Activated CD8-positive, alpha-beta T cell treated with anti-CD3 and anti-CD28 coated beads for 36 hours (primary cell): Measurements from ENCODE around the gene DDX27. TPM values are rescaled to one million over a fixed set of nuclear protein-coding genes. Genes with fewer than 3 reads are reported as not detected.

Experiments
- ATAC-seq: fragments of 200-7000 bp; cut with Tn5 transposase; one replicate; pipeline ENCODE4 v1.10.0; 2021; ENCODE audit warnings: mild to moderate bottlenecking, moderate library complexity
- CTCF ChIA-PET: fragments of 350-600 bp; sonication (Branson Sonifier 250); formaldehyde crosslinking; loops from one replicate; lab custom pipeline; 2021; ENCODE audit warnings: antibody characterized with exemption; lab: Charles Lee
- POLR2A ChIA-PET: fragments of 350-600 bp; sonication (Branson Sonifier 250); formaldehyde crosslinking; loops from one replicate; lab custom pipeline; 2021; ENCODE audit warnings: antibody characterized with exemption; lab: Charles Lee
- DNase-seq: peaks from one replicate; pipeline ENCODE4 v3.0.0-alpha.2; 2020
- H3K27ac Mint-ChIP-seq: one replicate; pipeline ENCODE4 v1.8.0; 2021; ENCODE audit warnings: mild to moderate bottlenecking, mixed read lengths
- H3K27me3 Mint-ChIP-seq: one replicate; pipeline ENCODE4 v1.8.0; 2021; ENCODE audit warnings: mixed read lengths
- H3K36me3 Mint-ChIP-seq: one replicate; pipeline ENCODE4 v1.8.0; 2021; ENCODE audit warnings: low read depth, mixed read lengths
- H3K4me1 Mint-ChIP-seq: one replicate; pipeline ENCODE4 v1.8.0; 2021; ENCODE audit warnings: low read depth, mixed read lengths
- H3K4me3 Mint-ChIP-seq: one replicate; pipeline ENCODE4 v1.8.0; 2021; ENCODE audit warnings: mild to moderate bottlenecking, moderate library complexity, mixed read lengths
- H3K9me3 Mint-ChIP-seq: one replicate; pipeline ENCODE4 v1.8.0; 2021; ENCODE audit warnings: mixed read lengths
- intact Hi-C: fragments of 100-400 bp; cut with micrococcal nuclease; formaldehyde crosslinking; loops from one replicate; pipeline ENCODE4 v1.10.0; 2022
- total RNA-seq, 2 experiments: library from RNA; stranded (reverse); gene quantifications; one replicate each; pipeline ENCODE4 v1.2.3, GENCODE V29; 2021
- TF ChIP-seq, protein P1 (sequence below): fragments of 200-600 bp; IDR thresholded peaks from one replicate; pipeline ENCODE4 v1.8.0; 2022; ENCODE audit warnings: antibody characterized with exemption, mild to moderate bottlenecking

Gene DDX27
- total RNA-seq, 2 experiments from 2014 or later: 45.2 to 45.9 TPM

DNA sequence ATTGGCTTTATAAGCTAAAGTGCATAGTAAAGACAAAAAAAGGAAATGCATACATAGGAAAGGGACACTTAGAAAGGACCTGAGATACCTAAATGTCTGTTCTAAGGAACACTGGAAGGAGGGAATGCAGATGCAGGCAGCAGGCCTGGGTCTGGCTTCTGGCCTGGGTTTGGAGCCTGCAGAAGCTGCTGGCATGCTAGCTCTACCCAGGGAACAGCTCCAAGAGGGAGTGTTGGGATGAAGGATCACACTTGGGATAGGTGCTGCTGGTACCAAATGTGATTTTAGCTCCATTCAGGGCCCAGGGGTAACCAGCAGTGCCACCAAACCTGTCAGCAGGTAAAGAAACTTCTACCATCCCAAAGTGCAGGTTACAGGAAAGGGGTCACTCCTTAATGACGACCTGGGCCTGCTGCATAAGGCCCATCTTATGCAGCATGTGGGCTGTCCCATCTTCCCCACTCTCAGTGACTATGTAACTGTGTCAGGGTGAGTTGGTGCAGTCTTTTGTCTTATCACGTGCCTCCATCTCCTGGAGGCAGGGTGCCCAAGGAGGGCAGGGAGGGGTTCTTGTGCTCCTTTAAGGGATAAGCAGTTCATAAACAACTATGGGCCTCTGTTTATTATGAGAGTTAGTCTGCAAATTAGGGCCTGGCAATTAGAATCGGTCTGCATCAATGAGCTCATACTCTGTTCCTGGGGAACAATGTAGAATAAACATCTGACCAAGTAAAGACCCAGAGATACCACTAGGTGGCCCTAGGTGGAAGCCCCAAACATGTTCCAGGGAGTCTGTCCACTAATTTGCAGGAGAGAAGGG lies 26.9 kb downstream of the DDX27 start:
- peak overlapping the region; percentile 69 for H3K27ac Mint-ChIP-seq
- intact Hi-C loops: no loop called here
- TF ChIP-seq, protein P1, sequence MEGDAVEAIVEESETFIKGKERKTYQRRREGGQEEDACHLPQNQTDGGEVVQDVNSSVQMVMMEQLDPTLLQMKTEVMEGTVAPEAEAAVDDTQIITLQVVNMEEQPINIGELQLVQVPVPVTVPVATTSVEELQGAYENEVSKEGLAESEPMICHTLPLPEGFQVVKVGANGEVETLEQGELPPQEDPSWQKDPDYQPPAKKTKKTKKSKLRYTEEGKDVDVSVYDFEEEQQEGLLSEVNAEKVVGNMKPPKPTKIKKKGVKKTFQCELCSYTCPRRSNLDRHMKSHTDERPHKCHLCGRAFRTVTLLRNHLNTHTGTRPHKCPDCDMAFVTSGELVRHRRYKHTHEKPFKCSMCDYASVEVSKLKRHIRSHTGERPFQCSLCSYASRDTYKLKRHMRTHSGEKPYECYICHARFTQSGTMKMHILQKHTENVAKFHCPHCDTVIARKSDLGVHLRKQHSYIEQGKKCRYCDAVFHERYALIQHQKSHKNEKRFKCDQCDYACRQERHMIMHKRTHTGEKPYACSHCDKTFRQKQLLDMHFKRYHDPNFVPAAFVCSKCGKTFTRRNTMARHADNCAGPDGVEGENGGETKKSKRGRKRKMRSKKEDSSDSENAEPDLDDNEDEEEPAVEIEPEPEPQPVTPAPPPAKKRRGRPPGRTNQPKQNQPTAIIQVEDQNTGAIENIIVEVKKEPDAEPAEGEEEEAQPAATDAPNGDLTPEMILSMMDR: no peak
- H3K27me3 Mint-ChIP-seq: no peaks in the 10 kb centered on the region
- no peaks in the 10 kb centered on the region for H3K4me1 Mint-ChIP-seq
- peaks cover 41% of the 10 kb centered on the region for H3K36me3 Mint-ChIP-seq
- DNase-seq: peak; percentile 40
- ChIA-PET POLR2A (interaction anchor here (0.9 to 2.8 kb wide), 11 partner anchors 9 to 200 kb away, joined by 3 to 12 read pairs (median 4); partner anchors contain the start of genes CSE1L and ZNFX1), CTCF (interaction anchor here (0.9 to 2.9 kb wide), 16 partner anchors 9 to 199 kb away, joined by 3 to 18 read pairs (median 4); no protein-coding TSS in a partner anchor)
- no peak overlapping the region for H3K4me3 Mint-ChIP-seq
- peak; percentile 90 for ATAC-seq
- no peaks in the 10 kb centered on the region for H3K9me3 Mint-ChIP-seq

DNA sequence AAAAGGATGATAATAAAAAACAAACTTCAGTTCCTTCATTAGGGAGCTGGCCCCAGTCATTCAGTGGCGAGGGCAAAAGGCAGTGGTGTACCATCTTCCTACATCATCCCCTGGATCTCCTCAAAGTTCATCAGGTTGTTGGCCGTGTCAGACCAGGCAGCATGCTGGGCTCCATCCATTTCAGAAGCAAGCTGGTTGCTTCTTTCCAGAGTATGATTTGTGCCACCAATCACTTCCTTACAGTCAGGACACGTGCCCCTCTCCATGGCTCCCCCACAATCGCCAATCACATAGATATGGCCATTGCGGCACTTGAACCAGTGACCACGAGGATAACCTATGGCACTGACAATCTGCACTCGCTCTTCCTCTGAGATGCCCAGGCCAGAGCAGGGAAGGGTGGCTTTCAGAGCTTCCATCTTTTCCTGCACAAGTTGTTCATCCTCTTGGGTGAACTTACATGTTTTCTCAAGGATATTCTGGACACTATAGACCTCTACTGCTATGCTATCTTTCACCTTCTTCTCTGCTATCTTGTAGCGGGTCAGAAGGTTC lies 28.0 kb downstream of the DDX27 start:
- Mint-ChIP-seq H3K36me3 (peaks cover 41% of the 10 kb centered on the region), H3K4me1 (no peaks in the 10 kb centered on the region), H3K4me3 (no peak overlapping the region), H3K27ac (no peak overlapping the region), H3K9me3 (no peaks in the 10 kb centered on the region), H3K27me3 (no peaks in the 10 kb centered on the region)
- no peak for DNase-seq
- TF ChIP-seq, protein P1: no peak
- intact Hi-C loops: no loop called here
- POLR2A ChIA-PET: interaction anchor here (0.9 to 2.8 kb wide), 8 partner anchors 8 to 56 kb away, joined by 3 to 12 read pairs (median 5); no protein-coding TSS in a partner anchor
- ATAC-seq: no peak
- CTCF ChIA-PET: interaction anchor here (0.7 to 2.9 kb wide), 10 partner anchors 8 to 172 kb away, joined by 3 to 18 read pairs (median 5); no protein-coding TSS in a partner anchor

DNA sequence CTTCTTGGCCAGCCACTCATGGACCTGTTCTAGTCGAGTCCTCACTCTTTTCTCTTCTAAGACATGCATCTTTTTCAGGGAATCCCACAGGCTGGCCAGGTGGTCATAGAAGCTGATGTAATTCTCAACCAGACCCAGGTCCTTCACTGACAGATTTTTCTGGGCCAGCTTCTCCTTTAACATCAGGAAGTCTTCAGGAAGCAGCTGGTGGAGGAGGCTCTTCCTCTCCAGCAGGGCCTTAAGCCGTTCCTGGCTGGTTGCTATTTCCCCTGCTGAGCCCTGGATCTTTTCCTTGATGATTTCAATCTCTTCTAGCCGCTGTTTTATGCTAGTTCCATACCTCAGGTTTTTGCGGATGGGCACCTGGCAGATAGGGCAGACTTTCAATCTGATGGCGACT lies 28.6 kb downstream of the DDX27 start:
- Mint-ChIP-seq H3K27ac (peak overlapping the region; percentile 72), H3K36me3 (peaks cover 44% of the 10 kb centered on the region), H3K27me3 (no peaks in the 10 kb centered on the region), H3K4me1 (no peaks in the 10 kb centered on the region), H3K4me3 (no peak overlapping the region), H3K9me3 (no peaks in the 10 kb centered on the region)
- ATAC-seq (no peak), DNase-seq (no peak)
- POLR2A ChIA-PET: interaction anchor here (0.8 to 2.8 kb wide), 10 partner anchors 12 to 82 kb away, joined by 3 to 12 read pairs (median 4); no protein-coding TSS in a partner anchor
- TF ChIP-seq, protein P1: no peak
- CTCF ChIA-PET: interaction anchor here (0.7 to 2.9 kb wide), 5 partner anchors 10 to 67 kb away, joined by 3 to 18 read pairs (median 5); no protein-coding TSS in a partner anchor
- intact Hi-C loops: no loop called here

DNA sequence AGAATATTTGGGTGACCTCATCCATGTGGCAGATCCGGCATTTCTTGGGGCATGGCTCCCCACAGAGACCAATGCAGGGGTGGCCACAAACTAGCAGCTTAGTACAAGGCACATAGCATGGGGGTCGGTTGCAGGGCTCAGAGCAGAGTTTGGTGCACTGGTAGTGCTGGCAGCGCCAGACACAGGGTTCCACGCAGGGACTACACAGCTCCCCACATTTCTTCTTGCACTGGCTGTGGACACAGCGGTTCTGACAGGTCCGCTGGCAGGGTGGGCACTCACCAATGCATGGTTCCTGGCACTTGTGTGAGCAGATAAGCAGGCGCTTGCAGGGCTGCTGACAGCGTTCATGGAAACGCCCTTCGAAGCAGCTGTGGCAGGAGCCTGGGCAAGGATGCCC lies 29.1 kb downstream of the DDX27 start:
- intact Hi-C loops: no loop called here
- Mint-ChIP-seq H3K36me3 (peaks cover 49% of the 10 kb centered on the region), H3K4me3 (no peak overlapping the region), H3K9me3 (no peaks in the 10 kb centered on the region), H3K27me3 (no peaks in the 10 kb centered on the region), H3K27ac (peak overlapping the region; percentile 72), H3K4me1 (no peaks in the 10 kb centered on the region)
- DNase-seq: no peak
- ATAC-seq: no peak
- CTCF ChIA-PET: no interaction called here
- TF ChIP-seq, protein P1: no peak
- POLR2A ChIA-PET: interaction anchor here (0.8 to 2.8 kb wide), 9 partner anchors 12 to 82 kb away, joined by 3 to 12 read pairs (median 4); no protein-coding TSS in a partner anchor
